H1 (cell line): ENCODE data around the gene SLC28A1. TPM values are rescaled to one million over a fixed set of nuclear protein-coding genes. Genes with fewer than 3 reads are reported as not detected.

Experiments used
- NRF1 ChIP-seq: IDR thresholded peaks from 2 replicates; pipeline ENCODE4 v1.6.1; 2011; ENCODE audit warnings: mild to moderate bottlenecking, low read depth, low read length, improper control_type of control experiment
- SIN3A ChIP-seq, 2 experiments: IDR thresholded peaks in 1 of 2; conservative IDR thresholded peaks in 1 of 2; 2 replicates each; pipeline ENCODE4 v1.6.1; 2011 to 2012; ENCODE audit warnings: low read length in 2 of 2, improper control_type of control experiment in 1 of 2, low read depth in 1 of 2, mild to moderate bottlenecking in 1 of 2
- polyA plus RNA-seq, 7 experiments: library from polyadenylated mRNA; depleted of rRNA in 3 of 7; stranded (reverse) in 5 of 7; unstranded in 2 of 7; fragments of >200 nt in 5 of 7; fragments of 200-250 nt in 2 of 7; gene quantifications; 1 replicate in 5 of 7; 2 replicates in 1 of 7; 4 replicates in 1 of 7; pipeline versions ENCODE4 v1.2.1 to v1.2.3, GENCODE V29; 2011 to 2013; ENCODE audit warnings: missing spikeins in 2 of 7, mixed read lengths in 2 of 7
- total RNA-seq: library from RNA; stranded (reverse); fragmentation: NEBNext Ultra II Directional; extraction: Animal tissue kit (Norgen Biotek cat#: 25700); gene quantifications from 2 replicates; pipeline ENCODE4 v1.2.1, GENCODE V29; 2021
- TF ChIP-seq, protein P1 (sequence below): IDR thresholded peaks from 2 replicates; pipeline ENCODE4 v1.6.1; 2011; ENCODE audit warnings: low read length, improper control_type of control experiment
- TF ChIP-seq, protein P2 (sequence below): IDR thresholded peaks from 2 replicates; pipeline ENCODE4 v1.6.1; 2012; ENCODE audit warnings: low read length, inconsistent platforms

SLC28A1 gene
- total and polyA plus RNA-seq, 2 of the 8 experiments (the other 6 are each of a cell fraction or from before 2014, with no cell fraction given): 0.09 TPM; not detected in 1

DNA sequence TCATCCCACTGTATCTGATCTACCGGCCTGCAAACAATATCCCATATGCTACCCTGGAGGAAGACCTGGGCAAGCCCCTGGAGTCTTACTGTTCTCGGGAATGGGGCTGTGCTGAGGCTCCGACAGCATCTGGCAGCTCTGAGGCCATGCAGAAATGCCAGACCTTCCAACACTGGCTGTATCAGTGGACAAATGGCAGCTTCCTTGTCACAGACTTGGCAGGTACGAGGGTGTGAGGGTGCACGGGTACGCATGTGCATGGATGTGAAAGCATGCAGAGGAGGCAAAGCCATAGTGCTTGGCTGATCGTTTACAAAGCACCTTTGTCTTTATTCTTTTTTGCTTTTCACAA lies 20.0 kb upstream of the SLC28A1 start (continued):
- TF ChIP-seq, protein P1, sequence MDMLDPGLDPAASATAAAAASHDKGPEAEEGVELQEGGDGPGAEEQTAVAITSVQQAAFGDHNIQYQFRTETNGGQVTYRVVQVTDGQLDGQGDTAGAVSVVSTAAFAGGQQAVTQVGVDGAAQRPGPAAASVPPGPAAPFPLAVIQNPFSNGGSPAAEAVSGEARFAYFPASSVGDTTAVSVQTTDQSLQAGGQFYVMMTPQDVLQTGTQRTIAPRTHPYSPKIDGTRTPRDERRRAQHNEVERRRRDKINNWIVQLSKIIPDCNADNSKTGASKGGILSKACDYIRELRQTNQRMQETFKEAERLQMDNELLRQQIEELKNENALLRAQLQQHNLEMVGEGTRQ: no peak
- TF ChIP-seq SIN3A (conservative IDR thresholded peaks at IDR 0.05 in 1 of 2, IDR thresholded peaks at IDR 0.05 in 1 of 2; ENCODE audit: low read depth in 1 of 2, low read length in 2 of 2) (no peak), NRF1 (no peak)
- TF ChIP-seq, protein P2, sequence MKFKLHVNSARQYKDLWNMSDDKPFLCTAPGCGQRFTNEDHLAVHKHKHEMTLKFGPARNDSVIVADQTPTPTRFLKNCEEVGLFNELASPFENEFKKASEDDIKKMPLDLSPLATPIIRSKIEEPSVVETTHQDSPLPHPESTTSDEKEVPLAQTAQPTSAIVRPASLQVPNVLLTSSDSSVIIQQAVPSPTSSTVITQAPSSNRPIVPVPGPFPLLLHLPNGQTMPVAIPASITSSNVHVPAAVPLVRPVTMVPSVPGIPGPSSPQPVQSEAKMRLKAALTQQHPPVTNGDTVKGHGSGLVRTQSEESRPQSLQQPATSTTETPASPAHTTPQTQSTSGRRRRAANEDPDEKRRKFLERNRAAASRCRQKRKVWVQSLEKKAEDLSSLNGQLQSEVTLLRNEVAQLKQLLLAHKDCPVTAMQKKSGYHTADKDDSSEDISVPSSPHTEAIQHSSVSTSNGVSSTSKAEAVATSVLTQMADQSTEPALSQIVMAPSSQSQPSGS: no peak
